HG03520 (cell line): ENCODE results near the gene NUBP1.
"Not testable (repeated sequence)": the region's sequence is repeated elsewhere in the genome, so short reads cannot be mapped to it uniquely, and the experiment has no call there.

ENCODE experiments used
- ATAC-seq: cut with Tn5 transposase; IDR thresholded peaks from one replicate; pipeline ENCODE4 v1.9.1; 2021; ENCODE audit warnings: mild to moderate bottlenecking, moderate library complexity; ENCODE audit not compliant: unreplicated experiment

The NUBP1 gene

DNA sequence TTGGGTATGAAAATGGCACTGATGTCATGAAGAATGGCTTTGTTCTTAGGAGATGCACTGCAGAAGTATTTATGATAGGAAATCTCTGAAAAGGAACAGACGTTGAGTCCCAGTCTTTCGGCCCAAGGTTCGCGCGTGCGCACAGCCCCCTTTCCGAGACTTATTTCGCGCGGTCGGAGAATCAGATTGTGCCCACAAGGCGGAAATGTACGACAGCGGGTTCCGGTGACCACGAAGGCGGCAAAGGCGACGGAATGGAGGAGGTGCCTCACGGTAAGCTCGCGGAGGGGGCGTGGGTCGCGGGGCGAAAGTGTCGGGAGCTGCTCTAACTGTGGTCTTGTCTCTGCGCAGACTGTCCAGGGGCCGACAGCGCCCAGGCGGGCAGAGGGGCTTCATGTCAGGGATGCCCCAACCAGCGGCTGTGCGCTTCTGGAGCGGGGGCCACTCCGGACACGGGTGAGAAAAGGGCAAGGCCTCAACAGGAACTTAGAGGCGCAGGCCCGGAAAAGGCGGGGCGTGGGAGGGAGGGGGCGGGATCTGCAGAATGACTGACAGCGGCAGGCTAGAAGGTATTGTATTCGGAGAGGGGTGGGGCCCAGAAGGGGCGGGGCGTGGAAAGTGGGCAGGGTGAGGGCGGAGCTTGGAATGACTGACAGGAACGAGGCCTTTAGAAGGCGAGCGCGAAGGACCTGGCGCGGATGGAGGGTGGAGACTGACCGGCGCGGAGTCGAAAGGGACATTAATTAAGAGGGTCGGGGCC is at the start of gene NUBP1:
Gene NUBP1, plus strand, starts transcription at position 233 of the 760 bp plus-strand sequence. Its CDS starts 22 bp downstream, at position 255.
- ATAC-seq, result peak; percentile 78

DNA sequence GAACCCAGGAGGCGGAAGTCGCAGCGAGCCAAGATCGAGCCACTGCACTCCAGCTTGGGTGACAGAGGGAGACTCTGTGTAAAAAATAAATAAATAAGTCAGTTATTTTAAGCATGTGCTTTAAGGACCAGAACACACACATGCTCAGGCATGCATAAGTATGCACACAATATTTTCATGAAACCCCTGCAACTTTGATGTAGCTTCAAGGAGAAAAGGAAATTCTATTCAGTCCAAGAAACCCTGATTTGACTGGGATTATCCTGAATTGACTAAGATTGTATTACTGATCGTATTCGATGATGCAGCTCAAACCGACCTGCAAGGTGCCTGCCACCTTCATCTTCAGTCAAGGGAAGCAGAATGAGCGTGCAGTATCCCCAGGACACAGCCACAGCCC is 49.8 kb upstream of the NUBP1 start:
- ATAC-seq, result no peak

- no peak for ATAC-seq
Observed at GRCh38 chr16:10694306-10694705, 49.3 kb upstream of the NUBP1 start.

GRCh38 chr16:10694830-10695229 is 48.8 kb upstream of the NUBP1 start, which contains the start of gene TEKT5:
Gene TEKT5, minus strand, starts transcription at chr16:10694930. Its CDS starts 57 bp downstream, at chr16:10694873.
- no peak for ATAC-seq

DNA sequence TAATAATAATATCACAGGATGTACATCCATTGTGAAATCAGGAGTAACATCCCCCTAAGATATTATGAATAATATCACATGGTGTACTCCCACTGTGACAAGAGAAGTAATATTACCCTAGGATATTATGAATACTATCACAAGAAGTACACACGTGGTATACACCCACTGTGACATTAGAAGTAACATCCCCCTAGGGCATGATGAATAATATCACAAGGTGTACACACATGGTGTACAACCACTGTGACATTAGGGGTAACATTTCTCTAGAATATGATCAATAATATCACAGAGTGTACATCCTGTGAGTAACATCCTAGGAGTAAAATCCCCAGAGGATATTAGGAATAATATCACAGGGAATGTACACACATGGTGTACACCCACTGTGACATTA is 43.9 kb upstream of the NUBP1 start:
- no peak for ATAC-seq

GRCh38 chr16:10708969-10709368 is 34.7 kb upstream of the NUBP1 start:
- no peak for ATAC-seq

DNA sequence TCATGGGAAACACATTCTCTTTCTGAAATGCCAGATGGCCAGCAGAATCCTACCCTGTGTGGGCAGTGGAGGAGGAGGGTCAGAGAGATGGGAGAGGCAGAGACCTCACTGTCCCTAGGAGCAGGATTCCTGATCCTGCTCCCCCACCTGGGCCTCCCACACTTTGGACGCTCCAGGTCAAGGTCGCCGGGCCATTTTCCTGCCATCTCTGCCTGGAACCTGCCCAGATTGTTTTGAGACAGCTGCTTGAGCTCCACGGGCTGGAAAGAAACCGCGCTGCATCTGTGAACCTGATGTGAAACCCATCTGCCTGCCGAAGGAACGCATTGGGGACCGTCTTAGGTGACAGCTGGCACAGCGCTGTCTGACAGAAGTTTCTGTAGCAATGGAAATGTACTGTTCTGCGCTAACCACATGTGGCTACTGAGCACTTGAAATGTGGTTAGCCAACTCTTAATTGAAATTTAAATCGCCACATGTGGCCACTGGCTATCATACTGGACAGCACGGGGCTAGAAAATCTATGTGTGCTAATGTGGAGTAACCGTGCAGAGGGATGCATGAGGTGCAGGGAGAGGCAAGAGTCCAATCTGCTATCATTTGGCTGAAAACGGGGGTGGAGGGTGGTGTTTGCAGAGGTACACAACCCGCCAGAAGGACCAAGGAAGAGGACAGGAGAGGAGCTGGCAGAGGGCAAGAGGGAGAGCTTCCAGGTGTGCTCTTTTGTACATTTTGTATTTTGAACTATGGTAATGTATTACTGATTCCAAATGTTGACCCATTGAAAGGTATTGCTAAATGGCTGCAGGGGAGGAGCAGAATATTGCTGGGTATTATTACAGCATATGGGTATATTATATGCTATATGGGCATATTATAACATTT is 15.4 kb upstream of the NUBP1 start:
- no peak for ATAC-seq

GRCh38 chr16:10729104-10730048 is 14.3 kb upstream of the NUBP1 start:
- no peak for ATAC-seq

DNA sequence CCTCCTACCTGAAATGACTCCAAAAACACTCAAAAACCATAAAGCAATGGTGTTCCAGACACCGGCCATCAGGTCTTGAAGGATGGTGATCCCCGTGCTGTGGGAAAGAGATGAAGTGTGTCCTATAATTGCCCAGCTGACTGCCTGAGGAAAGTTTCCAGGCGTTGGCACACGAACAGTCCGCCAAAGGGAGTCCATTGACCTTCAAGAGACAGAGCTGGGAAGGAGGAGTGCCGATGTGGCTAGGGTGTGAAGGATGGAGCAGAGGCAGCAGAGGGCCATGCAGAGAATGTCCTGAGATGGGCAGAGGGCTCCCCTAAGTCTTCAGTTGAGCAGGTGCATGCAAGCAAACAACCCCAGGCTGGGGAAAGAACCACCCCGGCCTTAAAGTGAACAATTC is 11.9 kb upstream of the NUBP1 start:
- ATAC-seq, result no peak

- peak; percentile 37 for ATAC-seq
Observed at GRCh38 chr16:10737068-10737625, 6.5 kb upstream of the NUBP1 start.

- peak; percentile 46 for ATAC-seq
Observed at GRCh38 chr16:10738231-10739077, 5.2 kb upstream of the NUBP1 start.

GRCh38 chr16:10740000-10740844 is 3.4 kb upstream of the NUBP1 start:
- ATAC-seq, result no peak

DNA sequence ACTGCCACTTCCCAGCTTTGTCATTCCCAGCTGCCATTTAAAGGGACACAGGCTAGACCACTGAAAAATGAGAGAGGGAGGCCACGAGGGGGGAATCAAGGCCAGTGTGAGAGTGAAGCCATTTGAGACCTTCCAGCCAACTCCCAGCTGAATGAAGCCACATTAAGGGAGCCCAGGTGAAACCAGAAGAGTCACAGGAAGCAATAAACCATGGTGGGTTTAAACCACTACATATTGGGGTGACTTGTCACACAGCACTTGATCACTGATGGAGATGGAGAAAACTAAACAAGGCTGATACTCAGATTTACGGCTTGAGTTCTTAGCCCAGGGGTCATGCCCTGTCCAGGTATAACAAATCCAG is 2.8 kb upstream of the NUBP1 start:
- no peak for ATAC-seq

- ATAC-seq, result not testable (repeated sequence)
Observed at GRCh38 chr16:10741249-10741648, 2.4 kb upstream of the NUBP1 start.

DNA sequence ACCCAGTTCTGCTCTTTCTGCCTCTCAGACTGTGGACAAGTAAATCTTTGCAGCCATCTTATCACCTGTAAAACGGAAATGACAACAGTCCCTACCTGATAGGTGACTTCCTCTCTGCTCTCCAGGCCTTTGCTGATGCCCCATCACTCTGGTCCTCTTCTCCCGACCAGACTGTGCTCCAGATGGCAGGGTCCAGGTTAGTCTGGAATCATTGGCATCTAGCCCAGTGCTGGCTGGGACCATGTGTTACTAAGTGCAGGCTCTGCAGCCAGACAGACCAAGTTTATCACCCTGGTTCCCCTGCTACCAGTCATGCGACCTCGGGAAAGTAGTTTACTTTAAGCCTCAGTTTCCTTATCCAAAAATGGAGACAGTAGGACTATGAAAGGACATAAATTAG is 1.8 kb upstream of the NUBP1 start:
- ATAC-seq, result no peak

GRCh38 chr16:10743227-10743609 is 424 bp upstream of the NUBP1 start:
- ATAC-seq, result no peak

DNA sequence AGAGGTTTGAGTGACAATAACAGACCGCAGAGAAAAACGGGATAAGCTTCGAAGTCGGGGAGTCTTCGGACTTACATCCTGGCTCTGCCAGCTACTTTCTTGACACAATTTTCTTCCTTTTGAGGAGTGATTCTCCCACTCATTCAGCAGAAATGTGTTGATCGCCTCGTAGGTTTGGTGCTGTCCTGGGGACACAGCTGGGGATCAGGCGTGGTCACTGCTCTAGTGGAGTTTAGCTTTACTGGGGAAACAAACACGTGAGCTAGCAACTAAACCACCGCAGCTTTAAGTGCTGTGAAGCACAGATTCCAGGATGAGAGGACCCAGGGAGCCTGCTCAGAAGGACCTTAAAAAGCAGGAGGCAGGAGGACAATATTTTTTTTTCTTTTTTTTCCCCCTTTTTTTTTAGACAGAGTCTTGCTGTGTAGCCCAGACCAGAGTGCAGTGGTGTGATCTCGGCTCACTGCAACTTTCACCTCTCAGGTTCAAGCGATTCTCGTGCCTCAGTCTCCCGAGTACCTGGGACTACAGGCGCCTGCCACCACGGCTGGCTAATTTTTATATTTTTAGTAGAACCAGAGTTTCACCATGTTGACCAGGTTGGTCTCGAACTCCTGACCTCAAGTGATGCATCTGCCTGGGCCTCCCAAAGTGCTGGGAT is 858 bp downstream of the NUBP1 start:
- no peak for ATAC-seq

- ATAC-seq, result no peak
Observed at GRCh38 chr16:10745841-10746240, 2.2 kb downstream of the NUBP1 start.
